Erythroblast (primary cell): Measurements from ENCODE around the gene CDKAL1.
"Not testable (repeated sequence)": the region's sequence is repeated elsewhere in the genome, so short reads cannot be mapped to it uniquely, and the experiment has no call there.

Source experiments
- DNase-seq, 2 experiments: peaks; one replicate each; lab custom pipeline; 2025; lab: John Stamatoyannopoulos, UW
- GATA1 ChIP-seq: IDR thresholded peaks from 2 replicates; pipeline ENCODE4 v1.6.1; 2011; ENCODE audit warnings: low read depth, mild to moderate bottlenecking, control low read depth, low read length, moderate library complexity
- POLR2A ChIP-seq: IDR thresholded peaks from 2 replicates; pipeline ENCODE4 v1.6.1; 2011; ENCODE audit warnings: mild to moderate bottlenecking, low read length

The CDKAL1 gene

GRCh38 chr6:21071780-21072468 is 537.7 kb downstream of the CDKAL1 start:
- DNase-seq: no peak
- TF ChIP-seq GATA1 (no peak), POLR2A (no peak)

GRCh38 chr6:21073318-21073839 is 539.1 kb downstream of the CDKAL1 start:
- TF ChIP-seq GATA1: no peak
- no peak for TF ChIP-seq POLR2A

GRCh38 chr6:21074484-21074883 is 540.2 kb downstream of the CDKAL1 start:
- DNase-seq: no peak
- TF ChIP-seq POLR2A (no peak), GATA1 (no peak)

More at GRCh38 chr6:21073318-21073839, 539.1 kb downstream of the CDKAL1 start:
- no peak for DNase-seq

GRCh38 chr6:21075986-21076385 is 541.7 kb downstream of the CDKAL1 start:
- DNase-seq: no peak
- TF ChIP-seq POLR2A (no peak), GATA1 (no peak)

- no peak for DNase-seq
- TF ChIP-seq POLR2A (no peak), GATA1 (no peak)
Observed at GRCh38 chr6:21078497-21078896, 544.2 kb downstream of the CDKAL1 start.

GRCh38 chr6:21079468-21080048 is 545.3 kb downstream of the CDKAL1 start:
- DNase-seq: peak in 1 of 2 experiments; percentile 21
- no peak for TF ChIP-seq POLR2A
- TF ChIP-seq GATA1: no peak

- TF ChIP-seq GATA1 (no peak), POLR2A (no peak)
- DNase-seq: no peak
Observed at GRCh38 chr6:21080221-21080620, 546.0 kb downstream of the CDKAL1 start.

DNA sequence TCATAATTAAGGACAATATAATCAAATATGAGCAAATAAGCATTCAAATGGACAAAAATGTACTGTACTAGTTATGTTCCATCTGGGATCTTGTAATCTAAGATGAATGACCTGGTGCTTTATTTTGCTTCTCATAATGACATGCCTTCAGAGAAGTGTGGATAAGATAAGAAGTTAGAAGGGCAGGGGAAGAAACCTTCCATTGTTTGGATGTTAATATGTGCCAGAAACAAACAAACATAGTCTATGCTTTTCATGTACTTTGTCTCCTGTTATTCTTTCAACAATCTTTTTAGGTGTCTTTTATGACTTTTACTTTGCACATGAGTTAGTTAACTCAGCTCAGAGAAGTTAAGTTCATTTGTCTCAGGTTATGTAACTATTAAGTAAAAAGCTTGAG is 547.8 kb downstream of the CDKAL1 start:
- no peak for DNase-seq
- TF ChIP-seq POLR2A: no peak
- TF ChIP-seq GATA1: no peak

DNA sequence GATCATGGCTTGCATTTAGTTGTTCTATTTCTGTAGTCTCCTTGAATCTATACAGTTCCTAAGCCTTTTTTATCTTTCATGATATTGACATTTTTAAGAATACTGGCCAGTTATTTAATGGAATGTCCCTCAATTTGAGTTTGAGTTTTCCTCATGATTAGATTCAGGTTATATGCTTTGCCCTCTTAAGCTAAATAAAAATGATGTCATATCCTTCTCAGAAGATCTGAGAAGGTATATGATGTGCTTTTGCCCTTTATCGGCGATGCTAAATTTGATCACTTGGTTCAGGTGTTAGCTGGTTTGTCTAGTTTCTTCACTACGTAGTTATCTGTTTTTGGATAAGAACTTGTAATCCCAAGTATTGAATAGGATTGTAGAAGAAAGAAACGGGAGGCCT is 549.5 kb downstream of the CDKAL1 start:
- no peak for DNase-seq
- no peak for TF ChIP-seq GATA1
- no peak for TF ChIP-seq POLR2A

DNA sequence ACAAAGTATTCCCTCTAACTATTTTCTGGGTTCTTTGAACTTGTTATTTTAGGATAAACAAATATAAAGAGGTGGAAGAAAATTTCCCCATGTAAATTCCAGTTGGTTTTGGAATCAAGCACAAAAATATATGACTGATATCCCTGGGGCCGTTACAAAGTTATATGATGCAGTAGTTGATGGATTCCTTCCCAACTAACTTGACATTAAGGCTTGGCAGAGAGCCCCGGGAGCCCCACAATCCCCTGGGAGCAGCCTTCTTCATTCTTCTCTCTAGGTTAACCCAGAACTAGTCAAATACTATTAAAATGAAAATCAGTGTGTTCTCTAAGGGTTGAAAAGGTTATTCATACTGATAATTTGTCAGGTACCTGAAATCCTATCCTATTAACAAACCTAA is 550.4 kb downstream of the CDKAL1 start:
- TF ChIP-seq GATA1: no peak
- no peak for TF ChIP-seq POLR2A
- no peak for DNase-seq

GRCh38 chr6:21085211-21085610 is 551.0 kb downstream of the CDKAL1 start:
- DNase-seq: no peak
- TF ChIP-seq POLR2A (no peak), GATA1 (no peak)

DNA sequence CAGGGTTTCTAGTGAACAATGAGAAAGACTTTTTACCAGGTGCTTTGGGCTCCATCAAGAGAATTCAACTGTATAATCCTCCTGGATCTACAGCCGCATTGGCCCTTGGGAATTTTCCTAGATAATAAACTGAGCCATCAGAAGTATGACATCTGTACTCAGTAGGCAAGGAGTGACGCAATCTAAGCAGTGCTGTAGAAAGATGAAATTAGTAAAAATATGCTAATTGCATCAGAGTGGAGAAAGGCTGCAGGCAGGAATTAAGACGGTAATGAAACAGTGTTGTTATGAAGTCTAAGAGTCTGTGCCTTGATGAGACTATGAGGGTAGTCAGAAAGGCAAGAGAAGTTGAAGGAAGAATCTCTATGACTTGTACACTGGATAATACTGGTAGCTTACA is 551.4 kb downstream of the CDKAL1 start:
- DNase-seq: no peak
- TF ChIP-seq POLR2A (no peak), GATA1 (no peak)

GRCh38 chr6:21087188-21087587 is 552.9 kb downstream of the CDKAL1 start:
- TF ChIP-seq POLR2A: no peak
- no peak for TF ChIP-seq GATA1
- no peak for DNase-seq

DNA sequence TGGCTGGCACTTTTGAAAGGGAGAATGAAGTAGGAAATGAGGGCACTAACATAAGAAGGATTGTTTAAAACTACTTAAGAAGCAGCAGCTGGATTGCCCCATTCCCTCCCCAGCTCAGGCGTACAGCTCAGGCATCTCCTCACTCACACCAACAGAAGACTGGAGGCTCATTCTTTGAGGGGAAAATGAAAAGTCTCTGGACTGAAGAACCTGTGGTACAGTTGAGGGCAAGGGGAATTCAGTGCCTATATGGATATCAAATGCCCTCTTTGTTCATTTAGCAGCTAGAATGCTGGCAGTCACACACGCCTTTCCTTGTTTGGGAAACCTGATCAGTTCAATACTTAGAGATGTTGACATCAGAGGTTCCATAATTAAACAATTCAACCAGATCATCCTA is 557.2 kb downstream of the CDKAL1 start:
- no peak for DNase-seq
- no peak for TF ChIP-seq GATA1
- TF ChIP-seq POLR2A: no peak

DNA sequence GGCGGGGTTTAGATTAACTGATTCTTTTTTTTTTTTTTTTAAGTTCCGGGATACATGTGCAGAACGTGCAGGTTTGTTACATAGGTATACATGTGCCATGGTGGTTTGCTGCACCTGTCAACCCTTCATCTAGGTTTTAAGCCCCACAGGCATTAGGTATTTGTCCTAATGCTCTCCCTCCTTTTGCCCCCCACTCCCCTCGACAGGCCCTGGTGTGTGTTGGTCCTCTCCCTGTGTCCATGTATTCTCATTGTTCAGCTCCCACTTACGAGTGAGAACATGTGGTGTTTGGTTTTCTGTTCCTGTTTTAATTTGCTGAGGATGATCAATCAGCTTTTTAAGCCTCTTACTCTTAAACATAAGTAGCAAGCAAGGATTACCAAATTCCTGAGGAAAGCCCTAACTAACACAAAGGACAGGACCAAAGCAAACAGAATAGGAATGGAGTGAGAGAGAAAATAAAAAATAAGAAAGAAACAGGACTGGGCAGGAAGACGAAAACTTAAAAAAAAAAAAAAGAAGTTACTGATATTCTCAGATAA is 558.0 kb downstream of the CDKAL1 start:
- not testable (repeated sequence) for DNase-seq
